ENCODE data around the gene MYL9. TPM values are rescaled to one million over a fixed set of nuclear protein-coding genes. Genes with fewer than 3 reads are reported as not detected.

The MYL9 gene
- total and polyA plus RNA-seq, 9 donors = 69.5 to 1,408 (median 681) TPM

- no peaks in the 10 kb centered on the region for H3K9me3 ChIP-seq
- TF ChIP-seq EP300 (IDR thresholded peaks at IDR 0.05) (no peak), CTCF (IDR thresholded peaks at IDR 0.05) (no peak), POLR2A (IDR thresholded peaks at IDR 0.05) (no peak)
- intact Hi-C loops (cut with DNase I) = loop anchor here in 2 of 4 donors (5.0 kb wide), 1 partner anchor 66 kb away; no protein-coding TSS in a partner anchor
- H3K36me3 ChIP-seq = no peaks in the 10 kb centered on the region
- no peak overlapping the region for H3K4me3 ChIP-seq
- H3K4me1 ChIP-seq (ENCODE audit: insufficient read depth) = peaks cover 4% of the 10 kb centered on the region
- H3K27me3 ChIP-seq = no peaks in the 10 kb centered on the region
- peak overlapping the region in 1 of 2 donors; percentile 84 for H3K27ac ChIP-seq
- DNase-seq = peak in 1 of 5 donors; percentile 42
- WGBS, 3 donors = 81 to 82% (median 81%) methylated on average over 18 of the region's 18 CpGs
Observed at GRCh38 chr20:36528176-36528874, 13.0 kb upstream of the MYL9 start.

GRCh38 chr20:36528875-36529417 is 12.4 kb upstream of the MYL9 start:
- H3K4me3 ChIP-seq = no peak overlapping the region
- no peak for DNase-seq
- no peaks in the 10 kb centered on the region for H3K36me3 ChIP-seq
- peaks cover 4% of the 10 kb centered on the region for H3K4me1 ChIP-seq (ENCODE audit: insufficient read depth)
- intact Hi-C loops (cut with DNase I) = loop anchor here in 2 of 4 donors (5.0 kb wide), 1 partner anchor 67 kb away; no protein-coding TSS in a partner anchor
- TF ChIP-seq CTCF (IDR thresholded peaks at IDR 0.05) = no peak
- no peaks in the 10 kb centered on the region for H3K27me3 ChIP-seq
- H3K9me3 ChIP-seq = no peaks in the 10 kb centered on the region
- H3K27ac ChIP-seq = peak overlapping the region in 1 of 2 donors; percentile 84
- 88 to 92% (median 89%) methylated on average over 14 of the region's 14 CpGs for WGBS, 3 donors

- H3K27me3 ChIP-seq = no peaks in the 10 kb centered on the region
- no peaks in the 10 kb centered on the region for H3K9me3 ChIP-seq
- intact Hi-C loops (cut with DNase I) = no loop called here
- peaks cover 5% of the 10 kb centered on the region for H3K4me1 ChIP-seq (ENCODE audit: insufficient read depth)
- peak in 2 of 5 donors; percentile 26 to 38 for DNase-seq
- TF ChIP-seq POLR2A (IDR thresholded peaks at IDR 0.05) (no peak), CTCF (IDR thresholded peaks at IDR 0.05) (no peak), EP300 (IDR thresholded peaks at IDR 0.05) (no peak)
- no peaks in the 10 kb centered on the region for H3K36me3 ChIP-seq
- no peak overlapping the region for H3K4me3 ChIP-seq
- WGBS, 3 donors = 81 to 83% (median 81%) methylated on average over 10 of the region's 10 CpGs
- H3K27ac ChIP-seq = no peak overlapping the region
Observed at GRCh38 chr20:36532388-36532787, 8.9 kb upstream of the MYL9 start.

GRCh38 chr20:36532822-36533221 is 8.5 kb upstream of the MYL9 start:
- Histone ChIP-seq H3K4me1 (ENCODE audit: insufficient read depth) (peaks cover 2% of the 10 kb centered on the region), H3K9me3 (no peaks in the 10 kb centered on the region), H3K36me3 (no peaks in the 10 kb centered on the region), H3K27me3 (no peaks in the 10 kb centered on the region), H3K4me3 (no peak overlapping the region), H3K27ac (no peak overlapping the region)
- DNase-seq = peak in 1 of 5 donors; percentile 6
- intact Hi-C loops (cut with DNase I) = no loop called here
- no peak for TF ChIP-seq POLR2A (IDR thresholded peaks at IDR 0.05)
- no peak for TF ChIP-seq EP300 (IDR thresholded peaks at IDR 0.05)
- no peak for TF ChIP-seq CTCF (IDR thresholded peaks at IDR 0.05)
- 67 to 88% (median 73%) methylated on average over 3 of the region's 3 CpGs for WGBS, 3 donors

Measured in ovary (tissue), 9 donors.